Aorta (tissue), 5 donors: ENCODE measurements around the gene CDCA7. TPM values are rescaled to one million over a fixed set of nuclear protein-coding genes. Genes with fewer than 3 reads are reported as not detected.
A peak's percentile ranks its signal among the peaks of the same experiment; 100 is the strongest.

Experiments used
- ATAC-seq: fragments of 200-7000 bp; cut with Tn5 transposase; one replicate; pipeline ENCODE4 v1.9.1; 2022; ENCODE audit warnings: moderate library complexity; ENCODE audit not compliant: low FRiP score
- DNase-seq, 2 donors: peaks; one replicate each; pipeline ENCODE4 v3.0.0-alpha.2; 2020
- H3K27ac ChIP-seq, 2 donors: one replicate each; pipeline ENCODE4 v1.5.1; 2013; ENCODE audit warnings: low read length in 2 of 2, mild to moderate bottlenecking in 2 of 2, moderate library complexity in 2 of 2, control low read depth in 1 of 2, inconsistent platforms in 1 of 2, low read depth in 1 of 2
- H3K27me3 ChIP-seq, 2 donors: one replicate each; pipeline ENCODE4 v1.6.1; 2013; ENCODE audit warnings: control low read depth in 1 of 2, low read length in 1 of 2, mild to moderate bottlenecking in 1 of 2, moderate library complexity in 1 of 2; ENCODE audit not compliant: insufficient read depth in 2 of 2, control insufficient read depth in 1 of 2
- H3K36me3 ChIP-seq, 2 donors: one replicate each; pipeline ENCODE4 v1.6.1; 2013; ENCODE audit warnings: control low read depth in 1 of 2, low read length in 1 of 2, mild to moderate bottlenecking in 1 of 2; ENCODE audit not compliant: insufficient read depth in 2 of 2, control insufficient read depth in 1 of 2
- H3K4me1 ChIP-seq, 2 donors: one replicate each; pipeline ENCODE4 v1.6.1; 2013; ENCODE audit warnings: low read length in 2 of 2, control low read depth in 1 of 2, mild to moderate bottlenecking in 1 of 2, moderate library complexity in 1 of 2; ENCODE audit not compliant: insufficient read depth in 2 of 2, control insufficient read depth in 1 of 2
- H3K4me3 ChIP-seq, 2 donors: one replicate each; pipeline ENCODE4 v1.5.1; 2013; ENCODE audit warnings: low read length in 2 of 2, control low read depth in 1 of 2, mild to moderate bottlenecking in 1 of 2
- H3K9me3 ChIP-seq: one replicate; pipeline ENCODE4 v1.6.1; 2013; ENCODE audit warnings: mild to moderate bottlenecking, low read length; ENCODE audit not compliant: control insufficient read depth
- WGBS, 2 donors: extraction: QIAGEN DNeasy Blood & Tissue Kit; methylation state at CpG; one replicate each; pipeline ENCODE4 v1.1.7; 2013; 5-methylcytosine and 5-hydroxymethylcytosine counted together
- intact Hi-C, 2 donors: fragments of 100-400 bp; cut with DNase I; formaldehyde crosslinking; loops; one replicate each; pipeline versions ENCODE4 v1.14.2 to v1.15.0; 2022
- polyA plus RNA-seq, 2 donors: library from polyadenylated mRNA; stranded (reverse); fragments of 200-250 nt; gene quantifications; one replicate each; pipeline ENCODE4 v1.2.3, GENCODE V29; 2013
- total RNA-seq, 2 donors: library from RNA; stranded (reverse); fragmentation: NEBNext Ultra II Directional; extraction: Animal tissue kit (Norgen Biotek cat#: 25700); gene quantifications; one replicate each; pipeline ENCODE4 v1.2.1, GENCODE V29; 2021
- donor health status: healthy with polysubstance abuse.
- donor health status: Bipolar disorder and iron deficiency.
- donor health status: DM: no; HTN: no; CAD: no.
- donor health status: DM: no; HTN: no; CAD: no.
- donor health status: DM: yes; HTN: yes; CAD: no.

The CDCA7 gene
- total and polyA plus RNA-seq, 4 donors = 0.10 to 2.8 (median 1.3) TPM

- peaks cover 0 to 1% of the 10 kb centered on the region in 2 donors for H3K27me3 ChIP-seq
- DNase-seq = no peak
- intact Hi-C loops = no loop called here
- no peaks in the 10 kb centered on the region for H3K36me3 ChIP-seq
- H3K27ac ChIP-seq = no peak overlapping the region
- WGBS, 2 donors = 74 to 83% methylated on average over 1 of the region's 1 CpG
- no peaks in the 10 kb centered on the region for H3K9me3 ChIP-seq
- no peaks in the 10 kb centered on the region for H3K4me1 ChIP-seq
- ATAC-seq = no peak
- H3K4me3 ChIP-seq = no peak overlapping the region
Observed at GRCh38 chr2:173393636-173394035, 39.0 kb downstream of the CDCA7 start.

GRCh38 chr2:173394091-173394974 lies 39.7 kb downstream of the CDCA7 start:
- H3K27ac ChIP-seq = no peak overlapping the region
- no peaks in the 10 kb centered on the region for H3K4me1 ChIP-seq
- DNase-seq (no peak), ATAC-seq (no peak)
- intact Hi-C loops = no loop called here
- H3K9me3 ChIP-seq = no peaks in the 10 kb centered on the region
- no peaks in the 10 kb centered on the region for H3K36me3 ChIP-seq
- H3K4me3 ChIP-seq = no peak overlapping the region
- 56 to 57% methylated on average over 8 of the region's 8 CpGs for WGBS, 2 donors
- peaks cover 0 to 1% of the 10 kb centered on the region in 2 donors for H3K27me3 ChIP-seq

- ATAC-seq (no peak), DNase-seq (no peak)
- intact Hi-C loops = no loop called here
- Histone ChIP-seq H3K27ac (no peak overlapping the region), H3K9me3 (no peaks in the 10 kb centered on the region), H3K36me3 (no peaks in the 10 kb centered on the region), H3K4me3 (no peak overlapping the region), H3K27me3 (peaks cover 0 to 1% of the 10 kb centered on the region in 2 donors), H3K4me1 (no peaks in the 10 kb centered on the region)
- 88 to 90% methylated on average over 16 of the region's 16 CpGs for WGBS, 2 donors
Observed at GRCh38 chr2:173395567-173396351, 41.1 kb downstream of the CDCA7 start.

GRCh38 chr2:173397539-173397938 lies 42.9 kb downstream of the CDCA7 start:
- intact Hi-C loops = no loop called here
- no peaks in the 10 kb centered on the region for H3K36me3 ChIP-seq
- no peaks in the 10 kb centered on the region for H3K9me3 ChIP-seq
- H3K27me3 ChIP-seq = peaks cover 0 to 1% of the 10 kb centered on the region in 2 donors
- no peaks in the 10 kb centered on the region for H3K4me1 ChIP-seq
- no peak for ATAC-seq
- no peak overlapping the region for H3K4me3 ChIP-seq
- 91 to 92% methylated on average over 4 of the region's 4 CpGs for whole genome bisulfite sequencing, 2 donors
- H3K27ac ChIP-seq = no peak overlapping the region
- DNase-seq = no peak

GRCh38 chr2:173399229-173399628 lies 44.6 kb downstream of the CDCA7 start:
- DNase-seq (no peak), ATAC-seq (no peak)
- 92 to 96% methylated on average over 4 of the region's 4 CpGs for WGBS, 2 donors
- H3K36me3 ChIP-seq = no peaks in the 10 kb centered on the region
- H3K4me1 ChIP-seq = no peaks in the 10 kb centered on the region
- intact Hi-C loops = no loop called here
- H3K27ac ChIP-seq = no peak overlapping the region
- H3K9me3 ChIP-seq = no peaks in the 10 kb centered on the region
- peaks cover 0 to 3% of the 10 kb centered on the region in 2 donors for H3K27me3 ChIP-seq
- H3K4me3 ChIP-seq = no peak overlapping the region

GRCh38 chr2:173400760-173401159 lies 46.1 kb downstream of the CDCA7 start:
- 47 to 52% methylated on average over 4 of the region's 4 CpGs for WGBS, 2 donors
- H3K36me3 ChIP-seq = no peaks in the 10 kb centered on the region
- no peak overlapping the region for H3K4me3 ChIP-seq
- H3K9me3 ChIP-seq = no peaks in the 10 kb centered on the region
- H3K27me3 ChIP-seq = peaks cover 0 to 3% of the 10 kb centered on the region in 2 donors
- H3K4me1 ChIP-seq = no peaks in the 10 kb centered on the region
- intact Hi-C loops = loop anchor here (10.0 kb wide), 4 partner anchors 354 to 684 kb away; no protein-coding TSS in a partner anchor
- no peak overlapping the region for H3K27ac ChIP-seq
- ATAC-seq (no peak), DNase-seq (no peak)

GRCh38 chr2:173401716-173402326 lies 47.1 kb downstream of the CDCA7 start:
- no peaks in the 10 kb centered on the region for H3K4me1 ChIP-seq
- DNase-seq = no peak
- intact Hi-C loops = loop anchor here (2.0 to 10.0 kb wide), 6 partner anchors 353 to 943 kb away; no protein-coding TSS in a partner anchor
- no peak for ATAC-seq
- no peak overlapping the region for H3K27ac ChIP-seq
- peaks cover 0 to 1% of the 10 kb centered on the region in 2 donors for H3K27me3 ChIP-seq
- WGBS, 2 donors = 5 to 10% methylated on average over 7 of the region's 7 CpGs
- no peaks in the 10 kb centered on the region for H3K36me3 ChIP-seq
- H3K9me3 ChIP-seq = no peaks in the 10 kb centered on the region
- peak overlapping the region in 1 of 2 donors; percentile 22 for H3K4me3 ChIP-seq

GRCh38 chr2:173402405-173402974 lies 47.8 kb downstream of the CDCA7 start:
- WGBS, 2 donors = 4 to 5% methylated on average over 21 of the region's 21 CpGs
- ATAC-seq = peak; percentile 93

More at GRCh38 chr2:173402405-173402974, 47.8 kb downstream of the CDCA7 start:
- H3K27ac ChIP-seq = no peak overlapping the region
- peak; percentile 84 to 89 for DNase-seq
- H3K36me3 ChIP-seq = no peaks in the 10 kb centered on the region
- H3K9me3 ChIP-seq = no peaks in the 10 kb centered on the region
- no peak overlapping the region for H3K4me3 ChIP-seq
- peaks cover 0 to 1% of the 10 kb centered on the region in 2 donors for H3K27me3 ChIP-seq
- no peaks in the 10 kb centered on the region for H3K4me1 ChIP-seq
- intact Hi-C loops = loop anchor here (2.0 to 10.0 kb wide), 6 partner anchors 352 to 942 kb away; no protein-coding TSS in a partner anchor
